OCI-LY3 (cell line): ENCODE data around the gene LPP.

Source experiments
- H2AFZ ChIP-seq: fragments of 200-600, 300-600 bp; shearing (Covaris generic); 2 replicates; pipeline ENCODE4 v1.6.0; 2014; ENCODE audit warnings: antibody characterized with exemption, low read depth, low read length
- H3K27ac ChIP-seq: fragments of 200-600, 300-600 bp; sonication (generic); 2 replicates; pipeline ENCODE4 v1.5.1; 2014; ENCODE audit warnings: mild to moderate bottlenecking, low read length, moderate library complexity, mixed read lengths
- H3K27me3 ChIP-seq: fragments of 200-600, 300-600 bp; sonication (generic); 2 replicates; pipeline ENCODE4 v1.6.1; 2014; ENCODE audit warnings: low read depth, low read length, mixed read lengths
- H3K36me3 ChIP-seq: fragments of 200-600, 300-600 bp; sonication (generic); replicated peaks from 2 replicates; pipeline ENCODE3; 2014; ENCODE audit warnings: low read depth, low read length, mixed read lengths
- H3K4me1 ChIP-seq: fragments of 300-600, 200-600 bp; sonication (generic); 2 replicates; pipeline ENCODE4 v1.6.1; 2014; ENCODE audit warnings: low read length, mixed read lengths
- H3K4me2 ChIP-seq: fragments of 200-600, 300-600 bp; sonication (generic); 2 replicates; pipeline ENCODE4 v1.6.1; 2014; ENCODE audit warnings: low read length, mixed read lengths
- H3K4me3 ChIP-seq: fragments of 300-600, 200-600 bp; sonication (generic); 2 replicates; pipeline ENCODE4 v1.5.1; 2014; ENCODE audit warnings: antibody characterized with exemption, mild to moderate bottlenecking, low read length, moderate library complexity
- H3K79me2 ChIP-seq: fragments of 300-600, 200-600 bp; shearing (Covaris generic); 2 replicates; pipeline ENCODE4 v1.6.1; 2014; ENCODE audit warnings: mild to moderate bottlenecking, low read length, mixed read lengths
- H3K9ac ChIP-seq: fragments of 300-600, 200-600 bp; shearing (Covaris generic); 2 replicates; pipeline ENCODE4 v1.6.0; 2014; ENCODE audit warnings: mild to moderate bottlenecking, low read length, moderate library complexity
- H3K9me3 ChIP-seq: fragments of 200-600, 300-600 bp; shearing (Covaris generic); 2 replicates; pipeline ENCODE4 v1.6.1; 2014; ENCODE audit warnings: low read length, mixed read lengths; ENCODE audit not compliant: insufficient read depth
- H4K20me1 ChIP-seq: fragments of 200-600, 300-600 bp; sonication (generic); 2 replicates; pipeline ENCODE4 v1.6.1; 2016; ENCODE audit warnings: low read length, mixed read lengths; ENCODE audit not compliant: insufficient read depth
- CTCF ChIP-seq: fragments of 200-600, 300-600 bp; sonication (generic); IDR thresholded peaks from 2 replicates; pipeline ENCODE4 v1.5.1; 2014; ENCODE audit warnings: antibody characterized with exemption, low read length, low read depth
- EZH2phosphoT487 ChIP-seq: fragments of 200-600 bp; shearing (Covaris generic); IDR thresholded peaks from 2 replicates; pipeline ENCODE4 v1.6.1; 2018; ENCODE audit warnings: antibody characterized with exemption, mixed run types, low read depth

Gene LPP

DNA sequence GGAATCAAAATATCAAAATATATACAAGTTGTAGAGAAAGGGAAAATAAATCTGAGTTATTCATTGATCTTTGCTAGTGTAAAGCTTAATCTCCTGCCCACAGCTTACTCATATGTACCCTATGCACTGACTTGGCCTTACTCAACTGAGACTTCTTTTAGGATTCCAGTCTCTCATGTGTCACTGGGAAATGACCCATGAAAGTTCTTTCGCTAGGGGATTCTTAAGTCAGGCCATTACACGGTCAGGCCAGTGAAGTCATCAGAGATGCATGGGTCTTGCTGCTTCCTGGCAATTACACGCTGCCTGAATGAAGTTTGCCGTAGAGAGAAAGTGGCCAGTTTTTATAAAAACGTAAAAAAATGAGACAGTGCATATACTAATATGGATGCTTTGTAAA is 20.7 kb upstream of the LPP start:
- Histone ChIP-seq H3K27me3 (no peaks in the 10 kb centered on the region), H3K4me3 (no peak overlapping the region), H3K4me2 (no peak overlapping the region), H3K4me1 (no peaks in the 10 kb centered on the region), H3K27ac (no peak overlapping the region), H3K9me3 (no peaks in the 10 kb centered on the region), H3K79me2 (no peaks in the 10 kb centered on the region), H2AFZ (no peak overlapping the region), H3K9ac (no peak overlapping the region), H4K20me1 (no peaks in the 10 kb centered on the region), H3K36me3 (no peaks in the 10 kb centered on the region)
- TF ChIP-seq CTCF, result no peak
- no peak for TF ChIP-seq EZH2phosphoT487

GRCh38 chr3:188133646-188134045 is 20.3 kb upstream of the LPP start:
- Histone ChIP-seq H3K27me3 (no peaks in the 10 kb centered on the region), H3K27ac (no peak overlapping the region), H2AFZ (no peak overlapping the region), H3K9ac (no peak overlapping the region), H3K4me2 (no peak overlapping the region), H4K20me1 (no peaks in the 10 kb centered on the region), H3K36me3 (no peaks in the 10 kb centered on the region), H3K4me1 (no peaks in the 10 kb centered on the region), H3K4me3 (no peak overlapping the region), H3K79me2 (no peaks in the 10 kb centered on the region), H3K9me3 (no peaks in the 10 kb centered on the region)
- TF ChIP-seq EZH2phosphoT487 (no peak), CTCF (no peak)

DNA sequence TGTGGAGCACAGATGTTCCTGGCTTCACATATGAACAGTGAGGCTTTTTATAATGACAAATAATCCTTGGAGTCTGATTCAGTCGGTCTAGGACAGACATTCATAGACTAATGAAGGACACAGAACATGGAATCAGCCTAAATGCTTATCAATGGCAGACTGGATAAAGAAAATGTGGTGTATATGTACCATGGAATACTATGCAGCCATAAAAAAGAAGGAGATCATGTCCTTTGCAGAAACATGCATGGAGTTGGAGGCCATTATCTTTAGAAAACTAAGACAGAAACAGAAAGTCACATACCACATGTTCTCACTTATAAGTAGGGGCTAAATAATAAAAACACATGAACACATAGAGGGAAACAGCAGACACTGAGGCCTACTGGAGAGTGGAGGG is 19.9 kb upstream of the LPP start:
- Histone ChIP-seq H3K4me3 (no peak overlapping the region), H3K36me3 (no peaks in the 10 kb centered on the region), H3K4me1 (no peaks in the 10 kb centered on the region), H3K9ac (no peak overlapping the region), H3K27me3 (no peaks in the 10 kb centered on the region), H4K20me1 (no peaks in the 10 kb centered on the region), H3K9me3 (no peaks in the 10 kb centered on the region), H2AFZ (no peak overlapping the region), H3K27ac (no peak overlapping the region), H3K4me2 (no peak overlapping the region), H3K79me2 (no peaks in the 10 kb centered on the region)
- TF ChIP-seq CTCF (no peak), EZH2phosphoT487 (no peak)

- H3K27ac ChIP-seq, result no peak overlapping the region
- no peaks in the 10 kb centered on the region for H3K36me3 ChIP-seq
- no peak overlapping the region for H3K4me2 ChIP-seq
- no peaks in the 10 kb centered on the region for H3K79me2 ChIP-seq
- no peak overlapping the region for H3K9ac ChIP-seq
- H4K20me1 ChIP-seq, result no peaks in the 10 kb centered on the region
- TF ChIP-seq CTCF, result no peak
- no peak for TF ChIP-seq EZH2phosphoT487
- no peaks in the 10 kb centered on the region for H3K9me3 ChIP-seq
- no peak overlapping the region for H3K4me3 ChIP-seq
- H3K4me1 ChIP-seq, result no peaks in the 10 kb centered on the region
- no peaks in the 10 kb centered on the region for H3K27me3 ChIP-seq
- H2AFZ ChIP-seq, result no peak overlapping the region
These were observed 19.1 kb upstream of the LPP start for GRCh38 chr3:188134856-188135255.
